CD8-positive, alpha-beta memory T cell (primary cell): ENCODE measurements around the gene MS4A6E. TPM values are rescaled to one million over a fixed set of nuclear protein-coding genes. Genes with fewer than 3 reads are reported as not detected.
"Not testable (repeated sequence)": the region's sequence is repeated elsewhere in the genome, so short reads cannot be mapped to it uniquely, and the experiment has no call there.

ENCODE experiments used
- CTCF ChIA-PET: fragments of 350-600 bp; sonication (Branson Sonifier 250); formaldehyde crosslinking; loops from one replicate; lab custom pipeline; 2021; ENCODE audit warnings: antibody characterized with exemption; lab: Charles Lee
- POLR2A ChIA-PET: fragments of 350-600 bp; sonication (Branson Sonifier 250); formaldehyde crosslinking; loops from one replicate; lab custom pipeline; 2021; ENCODE audit warnings: antibody characterized with exemption; lab: Charles Lee
- DNase-seq, 5 donors: peaks; one replicate each; pipeline versions ENCODE4 v3.0.0 to v3.0.0-alpha.2; 2020 to 2022; ENCODE audit warnings: mixed read lengths in 1 of 5
- H3K27ac ChIP-seq: one replicate; pipeline ENCODE4 v1.7.0; 2013; ENCODE audit warnings: low read depth, mild to moderate bottlenecking, low read length, moderate library complexity
- H3K27me3 ChIP-seq: 2 replicates; pipeline ENCODE4 v1.7.0; 2013; ENCODE audit warnings: low read length, mild to moderate bottlenecking; ENCODE audit not compliant: insufficient read depth, poor library complexity, severe bottlenecking
- H3K36me3 ChIP-seq: 2 replicates; pipeline ENCODE4 v1.7.0; 2013; ENCODE audit warnings: mild to moderate bottlenecking, low read length, moderate library complexity; ENCODE audit not compliant: insufficient read depth
- H3K4me1 ChIP-seq: 2 replicates; pipeline ENCODE4 v1.7.0; 2013; ENCODE audit warnings: mild to moderate bottlenecking, low read length, moderate library complexity; ENCODE audit not compliant: insufficient read depth
- H3K4me3 ChIP-seq: 2 replicates; pipeline ENCODE4 v1.7.0; 2013; ENCODE audit warnings: mild to moderate bottlenecking, low read length
- H3K9me3 ChIP-seq: 2 replicates; pipeline ENCODE4 v1.7.0; 2013; ENCODE audit warnings: mild to moderate bottlenecking, low read length
- H3K27ac Mint-ChIP-seq, 8 donors: one replicate each; pipeline ENCODE4 v1.8.0; 2020 to 2021; ENCODE audit warnings: mixed read lengths in 8 of 8, mild to moderate bottlenecking in 6 of 8, inconsistent platforms in 3 of 8, moderate library complexity in 3 of 8
- H3K27me3 Mint-ChIP-seq, 2 donors: one replicate each; pipeline ENCODE4 v1.8.0; 2020 to 2021; ENCODE audit warnings: mixed read lengths in 2 of 2, mild to moderate bottlenecking in 1 of 2, moderate library complexity in 1 of 2
- H3K36me3 Mint-ChIP-seq, 3 donors: one replicate each; pipeline ENCODE4 v1.8.0; 2020 to 2021; ENCODE audit warnings: mixed read lengths in 3 of 3, inconsistent platforms in 1 of 3, mild to moderate bottlenecking in 1 of 3
- H3K4me1 Mint-ChIP-seq, 3 donors: one replicate each; pipeline ENCODE4 v1.8.0; 2020 to 2021; ENCODE audit warnings: mixed read lengths in 3 of 3, inconsistent platforms in 1 of 3, mild to moderate bottlenecking in 1 of 3
- H3K4me3 Mint-ChIP-seq, 7 donors: one replicate each; pipeline ENCODE4 v1.8.0; 2020 to 2021; ENCODE audit warnings: mixed read lengths in 7 of 7, mild to moderate bottlenecking in 6 of 7, moderate library complexity in 4 of 7, inconsistent platforms in 2 of 7
- H3K9me3 Mint-ChIP-seq, 5 donors: one replicate each; pipeline ENCODE4 v1.8.0; 2020 to 2022; ENCODE audit warnings: mixed read lengths in 5 of 5, mild to moderate bottlenecking in 3 of 5, moderate library complexity in 2 of 5, inconsistent platforms in 1 of 5
- polyA plus RNA-seq: library from polyadenylated mRNA; unstranded; fragments of 300-500 nt; fragmentation: Illumina TruSeq; gene quantifications from one replicate; pipeline ENCODE4 v1.2.3, GENCODE V29; 2021
- total RNA-seq, 2 experiments: library from RNA; stranded (reverse); gene quantifications; one replicate each; pipeline ENCODE4 v1.2.3, GENCODE V29; 2021

MS4A6E gene
- total and polyA plus RNA-seq, 3 experiments from 2014 or later = not detected

- H3K9me3 Mint-ChIP-seq, H3K4me3 Mint-ChIP-seq, H3K36me3 ChIP-seq, DNase-seq, POLR2A ChIA-PET, H3K4me1 Mint-ChIP-seq, H3K9me3 ChIP-seq, H3K27me3 ChIP-seq, H3K4me1 ChIP-seq, H3K27ac Mint-ChIP-seq, CTCF ChIA-PET, H3K27ac ChIP-seq, H3K4me3 ChIP-seq, H3K36me3 Mint-ChIP-seq: not testable (repeated sequence)
- H3K27me3 Mint-ChIP-seq = peaks cover 0 to 16% of the 10 kb centered on the region in 2 donors
These were observed 25.2 kb upstream of the MS4A6E start for GRCh38 chr11:60301884-60302283.

- H3K4me3 Mint-ChIP-seq = no peak overlapping the region
- Histone ChIP-seq H3K36me3 (no peaks in the 10 kb centered on the region), H3K9me3 (no peaks in the 10 kb centered on the region), H3K27me3 (no peaks in the 10 kb centered on the region), H3K4me1 (no peaks in the 10 kb centered on the region), H3K4me3 (no peak overlapping the region), H3K27ac (no peak overlapping the region)
- peaks cover 0 to 20% of the 10 kb centered on the region in 2 donors for H3K27me3 Mint-ChIP-seq
- no peaks in the 10 kb centered on the region for H3K4me1 Mint-ChIP-seq
- CTCF ChIA-PET = no interaction called here
- H3K27ac Mint-ChIP-seq = no peak overlapping the region
- no peak for DNase-seq
- POLR2A ChIA-PET = no interaction called here
- H3K36me3 Mint-ChIP-seq = no peaks in the 10 kb centered on the region
- no peaks in the 10 kb centered on the region for H3K9me3 Mint-ChIP-seq
These were observed 23.4 kb upstream of the MS4A6E start for GRCh38 chr11:60303661-60304060.

- Histone ChIP-seq H3K9me3 (no peaks in the 10 kb centered on the region), H3K36me3 (no peaks in the 10 kb centered on the region), H3K27ac (no peak overlapping the region), H3K4me1 (no peaks in the 10 kb centered on the region), H3K27me3 (no peaks in the 10 kb centered on the region), H3K4me3 (no peak overlapping the region)
- no peaks in the 10 kb centered on the region for H3K36me3 Mint-ChIP-seq
- no peak overlapping the region for H3K4me3 Mint-ChIP-seq
- H3K27me3 Mint-ChIP-seq = peaks cover 0 to 20% of the 10 kb centered on the region in 2 donors
- H3K4me1 Mint-ChIP-seq = no peaks in the 10 kb centered on the region
- no peak for DNase-seq
- no peak overlapping the region for H3K27ac Mint-ChIP-seq
- ChIA-PET POLR2A (no interaction called here), CTCF (no interaction called here)
- no peaks in the 10 kb centered on the region for H3K9me3 Mint-ChIP-seq
These were observed 21.0 kb upstream of the MS4A6E start for GRCh38 chr11:60305906-60306619.

DNA sequence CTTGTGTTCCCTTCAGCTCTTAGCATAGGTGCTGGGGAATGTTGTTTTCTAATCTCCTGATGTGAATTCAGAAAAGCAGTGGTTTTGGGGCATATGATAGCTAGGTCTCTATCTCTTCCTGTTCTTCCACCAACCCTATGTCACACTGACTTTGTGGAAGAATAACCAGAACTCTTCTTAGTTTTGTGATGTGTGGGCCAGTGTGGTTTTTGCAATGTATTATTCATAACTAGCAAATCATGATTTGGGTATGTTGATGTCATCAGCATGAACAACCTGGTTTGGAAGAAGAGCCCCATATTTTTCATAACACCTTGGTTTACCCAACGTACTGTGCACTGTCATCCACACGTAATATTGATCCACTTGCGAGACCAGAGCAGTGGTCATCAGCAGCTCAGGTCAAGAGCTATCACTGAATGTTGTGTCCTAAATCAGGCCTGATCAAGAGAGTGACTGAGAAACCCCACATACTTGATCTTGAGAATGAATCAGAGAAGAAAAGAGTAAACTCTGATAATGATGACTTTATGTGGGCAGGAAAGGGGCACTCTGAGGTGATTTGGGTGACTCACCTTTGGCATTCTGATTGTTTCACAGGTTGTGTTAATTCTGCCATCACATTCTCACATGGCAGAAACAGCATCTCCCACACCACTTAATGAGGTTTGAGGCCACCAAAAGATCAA lies 19.4 kb upstream of the MS4A6E start:
- no peaks in the 10 kb centered on the region for H3K4me1 ChIP-seq
- no peaks in the 10 kb centered on the region for H3K27me3 ChIP-seq
- Mint-ChIP-seq H3K4me3 (no peak overlapping the region), H3K9me3 (no peaks in the 10 kb centered on the region), H3K27ac (no peak overlapping the region), H3K36me3 (no peaks in the 10 kb centered on the region), H3K4me1 (no peaks in the 10 kb centered on the region), H3K27me3 (peaks cover 0 to 15% of the 10 kb centered on the region in 2 donors)
- ChIA-PET POLR2A (no interaction called here), CTCF (no interaction called here)
- H3K27ac ChIP-seq = no peak overlapping the region
- no peaks in the 10 kb centered on the region for H3K36me3 ChIP-seq
- DNase-seq = no peak
- no peak overlapping the region for H3K4me3 ChIP-seq
- H3K9me3 ChIP-seq = no peaks in the 10 kb centered on the region

DNA sequence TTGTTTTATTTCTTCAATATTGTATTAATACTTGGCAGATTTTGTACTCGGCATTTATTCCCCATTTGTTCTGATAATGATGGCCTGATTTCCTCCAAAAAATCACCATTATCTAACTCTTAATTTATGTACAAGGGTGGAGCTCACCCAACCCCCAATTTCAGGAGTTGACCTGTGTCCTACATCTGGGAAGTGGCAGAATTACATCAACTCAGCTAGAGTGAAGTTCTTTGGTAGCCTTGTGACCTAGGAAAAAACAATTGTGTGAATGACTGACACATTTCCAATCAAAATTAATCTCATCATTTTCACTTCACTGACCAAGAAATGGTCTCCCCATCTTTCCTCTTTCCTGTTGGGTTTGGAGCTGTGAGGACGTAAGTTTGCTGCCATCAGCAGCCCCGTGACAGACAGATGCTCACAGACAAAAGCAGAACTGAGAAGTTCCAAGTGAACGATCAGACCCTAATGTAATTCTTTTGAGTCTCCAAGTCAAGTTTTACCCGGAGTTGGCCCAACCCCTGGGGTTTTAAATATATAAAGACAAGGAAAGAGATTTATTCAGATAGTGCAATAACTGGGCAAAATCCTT lies 16.6 kb upstream of the MS4A6E start:
- ChIA-PET POLR2A (no interaction called here), CTCF (interaction anchor here (0.8 kb wide), 1 partner anchor 23 kb away, joined by 3 read pairs; no protein-coding TSS in a partner anchor)
- H3K27me3 Mint-ChIP-seq = peaks cover 0 to 23% of the 10 kb centered on the region in 2 donors
- Histone ChIP-seq H3K27ac (no peak overlapping the region), H3K27me3 (no peaks in the 10 kb centered on the region), H3K9me3 (no peaks in the 10 kb centered on the region), H3K4me1 (no peaks in the 10 kb centered on the region), H3K4me3 (no peak overlapping the region), H3K36me3 (no peaks in the 10 kb centered on the region)
- no peak for DNase-seq
- H3K36me3 Mint-ChIP-seq = no peaks in the 10 kb centered on the region
- no peaks in the 10 kb centered on the region for H3K4me1 Mint-ChIP-seq
- no peak overlapping the region for H3K4me3 Mint-ChIP-seq
- H3K9me3 Mint-ChIP-seq = peaks cover 0 to 2% (median 0%) of the 10 kb centered on the region in 5 donors
- H3K27ac Mint-ChIP-seq = no peak overlapping the region

- peaks cover 2 to 11% (median 7%) of the 10 kb centered on the region in 5 donors for H3K9me3 Mint-ChIP-seq
- H3K4me1 Mint-ChIP-seq = peaks cover 0 to 3% (median 0%) of the 10 kb centered on the region in 3 donors
- Histone ChIP-seq H3K4me1 (no peaks in the 10 kb centered on the region), H3K36me3 (no peaks in the 10 kb centered on the region), H3K4me3 (no peak overlapping the region), H3K27me3 (peaks cover 4% of the 10 kb centered on the region), H3K27ac (no peak overlapping the region), H3K9me3 (no peaks in the 10 kb centered on the region)
- ChIA-PET CTCF (interaction anchor here (0.8 kb wide), 1 partner anchor 19 kb away, joined by 3 read pairs; no protein-coding TSS in a partner anchor), POLR2A (no interaction called here)
- H3K27me3 Mint-ChIP-seq = peaks cover 2 to 31% of the 10 kb centered on the region in 2 donors
- DNase-seq = no peak
- no peak overlapping the region for H3K27ac Mint-ChIP-seq
- no peak overlapping the region for H3K4me3 Mint-ChIP-seq
- no peaks in the 10 kb centered on the region for H3K36me3 Mint-ChIP-seq
These were observed 12.3 kb upstream of the MS4A6E start for GRCh38 chr11:60314635-60315321.

- Histone ChIP-seq H3K4me3 (no peak overlapping the region), H3K4me1 (no peaks in the 10 kb centered on the region), H3K9me3 (no peaks in the 10 kb centered on the region), H3K27ac (no peak overlapping the region), H3K36me3 (no peaks in the 10 kb centered on the region), H3K27me3 (peaks cover 4% of the 10 kb centered on the region)
- DNase-seq = no peak
- no peaks in the 10 kb centered on the region for H3K36me3 Mint-ChIP-seq
- H3K27me3 Mint-ChIP-seq = peaks cover 4 to 39% of the 10 kb centered on the region in 2 donors
- peaks cover 0 to 3% (median 0%) of the 10 kb centered on the region in 3 donors for H3K4me1 Mint-ChIP-seq
- H3K27ac Mint-ChIP-seq = peak overlapping the region in 1 of 8 donors; percentile 29
- CTCF ChIA-PET = no interaction called here
- POLR2A ChIA-PET = no interaction called here
- no peak overlapping the region for H3K4me3 Mint-ChIP-seq
- peaks cover 9 to 22% (median 16%) of the 10 kb centered on the region in 5 donors for H3K9me3 Mint-ChIP-seq
These were observed 11.2 kb upstream of the MS4A6E start for GRCh38 chr11:60315871-60316270.
